Activated naive CD8-positive, alpha-beta T cell (primary cell): ENCODE data around the gene MRI1.
A peak's percentile ranks its signal among the peaks of the same experiment; 100 is the strongest.
"Not testable (repeated sequence)": the region's sequence is repeated elsewhere in the genome, so short reads cannot be mapped to it uniquely, and the experiment has no call there.

Source experiments
- H3K27ac Mint-ChIP-seq: one replicate; pipeline ENCODE4 v1.8.0; 2021; ENCODE audit warnings: mixed read lengths
- H3K27me3 Mint-ChIP-seq: one replicate; pipeline ENCODE4 v1.8.0; 2021; ENCODE audit warnings: mixed read lengths
- H3K36me3 Mint-ChIP-seq: one replicate; pipeline ENCODE4 v1.8.0; 2021; ENCODE audit warnings: mixed read lengths
- H3K4me1 Mint-ChIP-seq: one replicate; pipeline ENCODE4 v1.8.0; 2021; ENCODE audit warnings: low read depth, mixed read lengths
- H3K4me3 Mint-ChIP-seq: one replicate; pipeline ENCODE4 v1.8.0; 2021; ENCODE audit warnings: mild to moderate bottlenecking, mixed read lengths
- H3K9me3 Mint-ChIP-seq: one replicate; pipeline ENCODE4 v1.8.0; 2021; ENCODE audit warnings: low read depth, mixed read lengths

MRI1 gene

GRCh38 chr19:13747098-13747453 lies 17.2 kb upstream of the MRI1 start:
- H3K9me3 Mint-ChIP-seq, result no peaks in the 10 kb centered on the region
- no peaks in the 10 kb centered on the region for H3K27me3 Mint-ChIP-seq
- H3K4me3 Mint-ChIP-seq, result peak overlapping the region; percentile 91
- H3K36me3 Mint-ChIP-seq, result no peaks in the 10 kb centered on the region
- peak overlapping the region; percentile 46 for H3K27ac Mint-ChIP-seq
- H3K4me1 Mint-ChIP-seq, result peaks cover 25% of the 10 kb centered on the region

- peaks cover 25% of the 10 kb centered on the region for H3K4me1 Mint-ChIP-seq
Measured at GRCh38 chr19:13748169-13748828, 16.0 kb upstream of the MRI1 start.

DNA sequence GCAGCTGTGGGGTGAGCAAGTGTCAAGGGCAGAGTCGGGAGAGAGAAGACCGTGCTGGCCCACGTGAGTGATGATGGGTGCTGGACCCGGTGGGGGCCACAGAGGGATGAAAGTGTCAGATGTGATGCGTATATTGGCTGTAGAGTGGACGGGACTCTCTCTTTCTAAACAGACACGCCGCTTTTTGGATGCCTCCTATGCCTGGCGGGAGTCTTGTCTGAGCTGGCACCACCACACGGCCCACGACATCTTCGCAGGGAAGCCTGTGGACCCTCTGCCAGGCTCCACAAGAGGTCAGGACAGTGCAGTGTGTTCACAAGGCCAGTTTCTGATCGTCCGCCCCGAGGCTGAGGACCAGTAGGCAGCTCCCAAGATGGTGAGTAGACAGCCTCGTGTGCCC lies 12.9 kb upstream of the MRI1 start:
- Mint-ChIP-seq H3K36me3 (peaks cover 5% of the 10 kb centered on the region), H3K4me1 (peaks cover 25% of the 10 kb centered on the region), H3K4me3 (no peak overlapping the region), H3K27me3 (no peaks in the 10 kb centered on the region), H3K9me3 (no peaks in the 10 kb centered on the region), H3K27ac (no peak overlapping the region)

More at GRCh38 chr19:13748169-13748828, 16.0 kb upstream of the MRI1 start:
- no peaks in the 10 kb centered on the region for H3K27me3 Mint-ChIP-seq
- peak overlapping the region; percentile 91 for H3K4me3 Mint-ChIP-seq
- H3K27ac Mint-ChIP-seq, result peak overlapping the region; percentile 84
- H3K9me3 Mint-ChIP-seq, result no peaks in the 10 kb centered on the region
- H3K36me3 Mint-ChIP-seq, result no peaks in the 10 kb centered on the region

DNA sequence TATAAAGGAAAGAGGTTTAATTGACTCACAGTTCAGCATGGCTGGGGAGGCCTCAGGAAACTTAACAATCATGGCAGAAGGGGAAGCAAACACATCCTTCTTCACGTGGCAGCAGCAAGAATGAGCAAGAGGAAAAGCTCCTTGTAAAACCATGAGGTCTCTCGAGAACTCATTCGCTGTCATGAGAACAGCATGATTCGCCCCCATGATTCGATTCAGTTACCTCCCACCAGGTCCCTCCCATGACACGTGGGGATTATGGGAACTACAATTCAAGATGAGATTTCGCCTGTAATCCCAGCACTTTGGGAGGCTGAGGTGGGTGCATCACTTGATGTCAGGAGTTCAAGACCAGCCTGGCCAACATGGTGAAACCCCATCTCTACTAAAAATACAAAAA lies 10.7 kb upstream of the MRI1 start:
- not testable (repeated sequence) for H3K4me3 Mint-ChIP-seq, H3K27me3 Mint-ChIP-seq, H3K27ac Mint-ChIP-seq, H3K36me3 Mint-ChIP-seq, H3K9me3 Mint-ChIP-seq
- H3K4me1 Mint-ChIP-seq, result peaks cover 15% of the 10 kb centered on the region

- H3K27me3 Mint-ChIP-seq, result no peaks in the 10 kb centered on the region
- no peaks in the 10 kb centered on the region for H3K9me3 Mint-ChIP-seq
- H3K4me1 Mint-ChIP-seq, result peaks cover 1% of the 10 kb centered on the region
- no peak overlapping the region for H3K27ac Mint-ChIP-seq
- no peak overlapping the region for H3K4me3 Mint-ChIP-seq
- peaks cover 5% of the 10 kb centered on the region for H3K36me3 Mint-ChIP-seq
Measured at GRCh38 chr19:13756210-13756609, 8.1 kb upstream of the MRI1 start.

DNA sequence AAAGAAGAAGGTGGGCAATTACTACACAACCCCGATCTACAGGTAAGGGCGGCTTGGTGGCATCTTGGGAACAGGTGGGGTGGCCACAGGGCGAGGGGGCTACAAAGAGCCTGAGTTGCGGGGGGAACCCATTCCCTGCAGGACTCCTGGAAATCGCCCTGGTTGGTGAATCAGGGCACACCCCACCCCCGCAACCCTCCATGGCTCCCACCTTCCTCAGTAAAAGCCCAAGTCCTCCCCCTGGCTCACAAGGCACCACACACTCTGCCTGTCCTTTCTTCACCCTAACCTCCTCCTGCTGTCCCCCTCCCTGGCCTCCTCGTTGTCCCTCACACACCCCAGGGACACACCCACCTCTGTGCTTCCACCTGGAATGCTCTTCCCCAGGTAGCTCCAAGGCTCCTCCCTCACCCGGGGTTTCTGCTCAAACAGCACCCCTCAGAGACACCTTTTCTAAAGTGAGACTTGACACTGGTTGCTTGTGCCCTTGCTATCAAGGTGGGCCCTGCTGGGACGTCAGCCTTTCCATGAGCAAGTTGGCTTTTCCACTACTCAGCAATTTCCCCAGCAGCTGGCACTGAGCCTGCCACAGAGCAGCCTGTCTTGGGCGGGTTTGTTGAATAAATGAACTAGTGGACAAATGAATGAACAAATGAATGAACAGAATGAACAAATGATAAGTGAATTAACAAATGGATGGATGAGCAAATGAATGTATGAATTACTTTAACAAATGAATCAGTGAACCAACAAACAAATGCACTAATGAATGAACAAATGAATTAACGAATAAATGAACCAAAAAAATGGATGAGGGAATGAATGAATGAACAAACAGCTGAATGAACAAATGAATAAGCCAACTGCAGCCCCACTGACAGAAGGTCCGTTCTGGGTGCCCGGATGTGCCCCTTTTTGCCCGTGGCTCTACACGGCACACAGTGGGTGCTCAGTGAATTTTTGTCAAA lies 6.2 kb upstream of the MRI1 start:
- no peaks in the 10 kb centered on the region for H3K27me3 Mint-ChIP-seq
- peak overlapping the region; percentile 2 for H3K27ac Mint-ChIP-seq
- H3K4me1 Mint-ChIP-seq, result no peaks in the 10 kb centered on the region
- H3K4me3 Mint-ChIP-seq, result no peak overlapping the region
- no peaks in the 10 kb centered on the region for H3K9me3 Mint-ChIP-seq
- H3K36me3 Mint-ChIP-seq, result peaks cover 5% of the 10 kb centered on the region

DNA sequence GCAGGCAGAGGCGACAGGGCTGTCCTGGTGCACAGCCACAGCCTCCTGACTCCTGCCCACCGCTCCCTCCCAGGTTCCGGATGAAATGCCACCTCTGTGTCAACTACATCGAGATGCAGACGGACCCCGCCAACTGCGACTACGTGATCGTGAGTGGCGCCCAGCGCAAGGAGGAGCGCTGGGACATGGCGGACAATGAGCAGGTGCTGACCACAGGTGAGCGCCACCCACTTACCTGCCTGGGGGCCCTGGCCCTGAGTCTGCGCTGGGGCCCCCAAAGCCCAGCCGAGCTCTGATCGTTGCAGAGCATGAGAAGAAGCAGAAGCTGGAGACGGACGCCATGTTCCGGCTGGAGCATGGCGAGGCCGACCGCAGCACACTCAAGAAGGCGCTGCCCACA lies 5.5 kb upstream of the MRI1 start:
- Mint-ChIP-seq H3K36me3 (peaks cover 3% of the 10 kb centered on the region), H3K4me1 (peaks cover 1% of the 10 kb centered on the region), H3K9me3 (no peaks in the 10 kb centered on the region), H3K27ac (no peak overlapping the region), H3K27me3 (no peaks in the 10 kb centered on the region), H3K4me3 (no peak overlapping the region)

- Mint-ChIP-seq H3K9me3 (no peaks in the 10 kb centered on the region), H3K27me3 (no peaks in the 10 kb centered on the region), H3K27ac (no peak overlapping the region), H3K36me3 (no peaks in the 10 kb centered on the region), H3K4me3 (no peak overlapping the region), H3K4me1 (peaks cover 9% of the 10 kb centered on the region)
Measured at GRCh38 chr19:13761423-13761822, 2.9 kb upstream of the MRI1 start.

DNA sequence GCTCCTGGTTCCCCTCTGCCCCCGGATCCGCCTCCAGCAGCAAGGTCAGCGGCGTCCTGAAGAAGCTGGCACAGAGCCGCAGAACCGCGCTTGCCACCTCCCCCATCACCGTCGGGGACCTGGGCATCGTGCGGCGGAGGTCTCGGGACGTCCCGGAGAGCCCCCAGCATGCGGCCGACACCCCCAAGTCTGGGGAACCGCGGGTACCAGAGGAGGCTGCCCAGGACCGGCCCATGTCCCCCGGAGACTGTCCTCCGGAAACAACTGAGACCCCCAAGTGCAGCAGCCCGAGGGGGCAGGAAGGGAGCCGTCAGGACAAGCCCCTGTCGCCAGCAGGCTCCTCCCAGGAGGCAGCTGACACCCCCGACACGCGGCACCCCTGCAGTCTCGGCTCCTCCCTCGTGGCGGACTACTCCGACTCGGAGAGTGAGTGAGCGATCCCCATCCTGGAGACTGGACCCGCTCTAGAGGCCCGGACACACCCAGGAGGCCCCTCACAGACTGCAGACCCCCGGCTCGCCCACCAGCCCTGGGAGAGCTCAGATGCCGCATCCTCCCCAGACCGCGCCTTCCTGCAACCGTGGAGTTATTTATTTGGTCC lies 1.6 kb upstream of the MRI1 start:
- H3K27ac Mint-ChIP-seq, result no peak overlapping the region
- no peaks in the 10 kb centered on the region for H3K36me3 Mint-ChIP-seq
- H3K4me1 Mint-ChIP-seq, result peaks cover 9% of the 10 kb centered on the region
- H3K4me3 Mint-ChIP-seq, result no peak overlapping the region
- H3K9me3 Mint-ChIP-seq, result no peaks in the 10 kb centered on the region
- H3K27me3 Mint-ChIP-seq, result no peaks in the 10 kb centered on the region

DNA sequence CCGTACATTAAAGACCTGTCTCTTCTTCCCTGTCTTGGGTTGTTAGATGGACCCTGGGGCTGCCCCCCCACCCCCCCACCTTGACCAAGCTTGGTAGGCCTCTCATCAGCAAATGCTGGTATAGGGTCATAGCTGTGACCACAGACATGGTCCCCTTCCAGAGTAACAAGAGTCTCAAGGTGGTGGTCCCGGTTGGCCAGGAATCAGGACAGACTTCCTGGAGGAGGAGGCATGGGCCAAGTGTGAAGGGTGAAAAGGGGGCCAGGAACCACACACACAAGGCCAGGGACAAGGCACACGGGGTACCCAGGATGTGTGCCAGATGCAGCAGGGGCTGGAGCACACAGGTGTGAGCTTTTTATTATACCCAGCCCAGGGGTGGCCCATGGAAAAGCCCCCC lies 1.1 kb upstream of the MRI1 start:
- Mint-ChIP-seq H3K27me3 (no peaks in the 10 kb centered on the region), H3K27ac (no peak overlapping the region), H3K4me3 (peak overlapping the region; percentile 84), H3K9me3 (no peaks in the 10 kb centered on the region), H3K4me1 (peaks cover 9% of the 10 kb centered on the region), H3K36me3 (no peaks in the 10 kb centered on the region)

DNA sequence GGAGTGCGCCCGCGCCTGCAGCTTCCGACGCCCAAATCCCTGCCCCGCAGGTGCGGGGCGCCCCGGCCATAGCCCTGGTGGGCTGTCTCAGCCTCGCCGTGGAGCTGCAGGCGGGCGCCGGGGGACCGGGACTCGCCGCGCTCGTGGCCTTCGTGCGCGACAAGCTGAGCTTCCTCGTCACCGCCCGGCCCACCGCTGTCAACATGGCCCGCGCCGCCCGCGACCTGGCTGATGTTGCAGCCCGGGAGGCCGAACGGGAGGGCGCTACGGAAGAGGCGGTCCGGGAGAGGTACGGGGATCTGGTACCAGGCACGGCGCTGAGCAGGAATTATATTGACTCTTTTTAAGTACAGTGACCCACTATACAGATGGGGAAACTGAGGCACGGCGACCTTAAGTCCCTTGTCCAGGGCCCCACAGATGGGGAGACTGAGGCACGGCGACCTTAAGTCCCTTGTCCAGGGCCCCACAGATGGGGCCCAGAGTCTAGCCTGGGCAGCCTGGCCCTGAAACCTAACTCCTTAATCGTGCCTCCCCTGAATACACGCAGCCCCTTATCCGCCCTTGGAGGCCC lies 586 bp downstream of the MRI1 start:
- Mint-ChIP-seq H3K27me3 (no peaks in the 10 kb centered on the region), H3K4me3 (peak overlapping the region; percentile 90), H3K4me1 (peaks cover 9% of the 10 kb centered on the region), H3K36me3 (no peaks in the 10 kb centered on the region), H3K27ac (peak overlapping the region; percentile 66), H3K9me3 (no peaks in the 10 kb centered on the region)

- H3K36me3 Mint-ChIP-seq, result no peaks in the 10 kb centered on the region
- H3K9me3 Mint-ChIP-seq, result no peaks in the 10 kb centered on the region
- peak overlapping the region; percentile 90 for H3K4me3 Mint-ChIP-seq
- peak overlapping the region; percentile 66 for H3K27ac Mint-ChIP-seq
- no peaks in the 10 kb centered on the region for H3K27me3 Mint-ChIP-seq
- peaks cover 9% of the 10 kb centered on the region for H3K4me1 Mint-ChIP-seq
Measured at GRCh38 chr19:13765395-13766094, 1.2 kb downstream of the MRI1 start.

- H3K27me3 Mint-ChIP-seq, result no peaks in the 10 kb centered on the region
- peak overlapping the region; percentile 90 for H3K4me3 Mint-ChIP-seq
- no peaks in the 10 kb centered on the region for H3K9me3 Mint-ChIP-seq
- no peak overlapping the region for H3K27ac Mint-ChIP-seq
- no peaks in the 10 kb centered on the region for H3K36me3 Mint-ChIP-seq
- H3K4me1 Mint-ChIP-seq, result peaks cover 9% of the 10 kb centered on the region
Measured at GRCh38 chr19:13766095-13766481, 1.8 kb downstream of the MRI1 start.

DNA sequence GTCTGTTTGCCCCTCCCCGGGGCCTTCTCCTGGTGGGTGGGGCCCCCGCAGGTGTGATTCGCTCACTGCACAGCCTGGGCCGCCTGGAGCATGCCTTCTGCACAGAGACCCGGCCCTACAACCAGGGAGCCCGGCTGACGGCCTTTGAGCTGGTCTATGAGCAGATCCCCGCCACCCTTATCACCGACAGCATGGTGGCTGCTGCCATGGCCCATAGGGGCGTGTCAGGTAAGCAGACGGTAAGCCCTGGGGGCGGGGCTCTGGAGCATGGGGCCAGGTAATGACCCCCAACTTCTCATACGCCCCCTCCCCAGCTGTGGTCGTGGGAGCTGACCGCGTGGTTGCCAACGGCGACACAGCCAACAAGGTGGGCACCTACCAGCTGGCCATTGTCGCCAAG lies 4.2 kb downstream of the MRI1 start:
- Mint-ChIP-seq H3K27me3 (no peaks in the 10 kb centered on the region), H3K27ac (no peak overlapping the region), H3K4me3 (no peak overlapping the region), H3K36me3 (no peaks in the 10 kb centered on the region), H3K9me3 (no peaks in the 10 kb centered on the region), H3K4me1 (peaks cover 9% of the 10 kb centered on the region)
